Activated T-cell treated with anti-CD3 and anti-CD28 coated beads, Interleukin-2, amount 50 U/mL, for 4 hours (primary cell): ENCODE results near the gene TREML4. TPM values are rescaled to one million over a fixed set of nuclear protein-coding genes. Genes with fewer than 3 reads are reported as not detected.
"Not testable (repeated sequence)": the region's sequence is repeated elsewhere in the genome, so short reads cannot be mapped to it uniquely, and the experiment has no call there.

Experiments
- ATAC-seq, 2 donors: fragments of 200-7000 bp; cut with Tn5 transposase; one replicate each; pipeline ENCODE4 v1.10.0; 2021
- DNase-seq: peaks from one replicate; pipeline ENCODE4 v3.0.0-alpha.2; 2020
- H3K27me3 Mint-ChIP-seq: one replicate; pipeline ENCODE4 v1.8.0; 2021; ENCODE audit warnings: low read depth, mixed read lengths
- H3K36me3 Mint-ChIP-seq: one replicate; pipeline ENCODE4 v1.8.0; 2022; ENCODE audit warnings: mixed read lengths; ENCODE audit not compliant: insufficient read depth
- H3K4me1 Mint-ChIP-seq: one replicate; pipeline ENCODE4 v1.8.0; 2021; ENCODE audit warnings: low read depth, mixed read lengths
- H3K4me3 Mint-ChIP-seq: one replicate; pipeline ENCODE4 v1.8.0; 2021; ENCODE audit warnings: mild to moderate bottlenecking, moderate library complexity, mixed read lengths
- H3K9me3 Mint-ChIP-seq: one replicate; pipeline ENCODE4 v1.8.0; 2021; ENCODE audit warnings: mixed read lengths
- total RNA-seq, 3 donors: library from RNA; stranded (reverse); gene quantifications; one replicate each; pipeline ENCODE4 v1.2.1, GENCODE V29; 2021

The TREML4 gene
- total RNA-seq, 3 donors from 2014 or later, result not detected

GRCh38 chr6:41224800-41225199 lies 3.3 kb upstream of the TREML4 start:
- H3K27me3 Mint-ChIP-seq, result peaks cover 5% of the 10 kb centered on the region
- H3K4me1 Mint-ChIP-seq, result no peaks in the 10 kb centered on the region
- H3K4me3 Mint-ChIP-seq, result no peak overlapping the region
- ATAC-seq, result no peak
- no peak for DNase-seq
- peaks cover 6% of the 10 kb centered on the region for H3K9me3 Mint-ChIP-seq
- H3K36me3 Mint-ChIP-seq, result no peaks in the 10 kb centered on the region

DNA sequence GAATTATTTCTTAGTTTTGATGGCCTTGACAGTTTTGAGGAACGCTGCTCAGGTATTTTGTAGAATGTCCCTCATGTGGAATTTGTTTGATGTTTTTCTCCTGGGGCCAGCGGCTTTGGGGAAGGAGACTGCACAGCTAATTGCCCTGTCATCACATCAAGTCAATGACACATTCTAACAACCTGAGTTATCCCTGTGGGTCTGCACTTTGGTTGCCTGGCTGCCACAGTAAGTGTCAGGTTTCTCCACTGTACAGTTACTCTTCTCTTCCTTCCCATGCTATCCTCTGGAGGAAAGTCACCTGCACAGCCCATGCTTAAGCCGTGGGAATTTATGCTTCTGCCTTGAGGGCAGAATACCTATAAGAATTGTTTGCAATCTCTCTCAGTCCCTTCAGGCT lies 1.4 kb upstream of the TREML4 start:
- DNase-seq (no peak), ATAC-seq (no peak)
- Mint-ChIP-seq H3K36me3 (no peaks in the 10 kb centered on the region), H3K9me3 (no peaks in the 10 kb centered on the region), H3K4me1 (no peaks in the 10 kb centered on the region), H3K27me3 (peaks cover 5% of the 10 kb centered on the region), H3K4me3 (no peak overlapping the region)

DNA sequence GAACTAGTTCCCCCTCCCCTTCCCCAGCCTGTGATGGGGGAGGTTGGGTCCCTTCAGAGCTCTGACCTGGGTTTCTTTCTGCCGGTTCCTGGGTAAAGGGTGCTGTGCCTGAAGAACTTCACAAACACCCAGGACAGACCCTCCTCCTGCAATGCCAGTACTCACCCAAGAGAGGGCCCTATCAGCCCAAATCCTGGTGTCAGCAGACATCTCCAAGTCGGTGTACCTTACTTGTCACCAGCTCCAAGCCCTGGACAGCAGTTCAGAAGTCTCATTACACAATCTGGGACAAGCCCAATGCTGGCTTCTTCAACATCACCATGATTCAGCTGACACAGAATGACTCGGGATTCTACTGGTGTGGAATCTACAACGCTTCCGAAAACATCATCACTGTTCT lies 467 bp downstream of the TREML4 start:
- H3K4me1 Mint-ChIP-seq, result no peaks in the 10 kb centered on the region
- no peak for ATAC-seq
- no peaks in the 10 kb centered on the region for H3K9me3 Mint-ChIP-seq
- H3K4me3 Mint-ChIP-seq, result no peak overlapping the region
- DNase-seq, result no peak
- no peaks in the 10 kb centered on the region for H3K36me3 Mint-ChIP-seq
- H3K27me3 Mint-ChIP-seq, result peaks cover 5% of the 10 kb centered on the region

DNA sequence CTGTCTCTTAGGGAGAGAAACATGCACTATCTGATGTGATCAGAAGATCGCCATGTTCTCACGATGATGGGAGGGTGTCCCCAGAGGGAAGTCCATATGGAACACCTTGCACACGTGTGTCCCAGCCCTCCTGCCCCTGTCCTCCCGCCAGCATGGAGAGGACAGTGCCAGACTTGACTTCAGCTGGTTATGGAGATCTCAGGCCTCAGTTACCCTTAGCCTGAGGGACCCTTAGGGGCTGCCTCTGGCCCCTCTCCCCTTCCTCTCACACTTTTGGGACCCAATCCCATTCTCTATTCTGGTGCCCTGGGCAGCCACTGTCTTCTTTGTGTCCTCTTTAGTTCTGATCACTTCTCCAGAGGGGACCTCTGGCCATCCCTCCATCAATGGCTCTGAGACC lies 1.6 kb downstream of the TREML4 start:
- Mint-ChIP-seq H3K4me1 (no peaks in the 10 kb centered on the region), H3K36me3 (no peaks in the 10 kb centered on the region), H3K4me3 (no peak overlapping the region), H3K9me3 (no peaks in the 10 kb centered on the region), H3K27me3 (peaks cover 2% of the 10 kb centered on the region)
- DNase-seq (no peak), ATAC-seq (no peak)

DNA sequence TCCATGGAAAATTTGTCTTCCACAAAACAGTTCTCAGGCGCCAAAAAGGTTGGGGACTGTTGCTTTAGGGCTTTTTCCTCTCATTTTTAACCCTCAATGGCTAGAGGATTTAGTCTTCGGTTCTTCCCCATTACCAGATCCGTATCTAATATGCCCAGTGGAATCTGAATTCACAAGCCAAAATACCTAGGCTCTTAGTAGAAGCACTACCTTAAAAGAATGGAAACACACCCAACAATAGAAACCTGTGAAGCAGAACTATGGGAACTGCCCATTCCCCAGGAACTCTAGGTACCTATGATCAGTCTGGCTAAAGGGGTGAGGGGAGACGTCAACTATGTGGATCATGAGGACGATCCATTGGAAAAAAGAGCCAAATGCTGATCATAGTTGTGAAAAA lies 3.1 kb downstream of the TREML4 start:
- Mint-ChIP-seq H3K27me3 (peaks cover 2% of the 10 kb centered on the region), H3K36me3 (no peaks in the 10 kb centered on the region), H3K9me3 (no peaks in the 10 kb centered on the region), H3K4me1 (peaks cover 3% of the 10 kb centered on the region), H3K4me3 (no peak overlapping the region)
- ATAC-seq, result no peak
- DNase-seq, result no peak

DNA sequence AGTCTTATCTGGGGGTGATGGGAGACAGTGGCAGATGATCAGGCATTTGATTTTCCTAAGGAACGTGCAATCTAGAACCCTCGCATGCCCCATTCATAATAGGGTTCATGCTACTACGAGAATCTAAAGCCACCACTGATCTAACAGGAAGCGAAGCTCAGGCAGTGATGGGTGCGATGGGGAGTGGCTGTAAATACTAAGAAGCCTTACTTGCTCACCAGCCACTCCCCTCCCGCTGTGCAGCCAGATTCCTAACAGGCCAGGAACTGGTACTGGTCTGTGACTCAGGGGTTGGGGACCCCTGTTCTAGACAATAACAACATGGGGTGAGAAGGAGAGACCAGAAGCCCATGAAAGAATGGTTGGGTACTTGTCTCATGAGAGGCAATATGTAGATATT lies 4.5 kb downstream of the TREML4 start:
- DNase-seq (no peak), ATAC-seq (no peak)
- H3K4me1 Mint-ChIP-seq, result peaks cover 3% of the 10 kb centered on the region
- no peak overlapping the region for H3K4me3 Mint-ChIP-seq
- no peaks in the 10 kb centered on the region for H3K9me3 Mint-ChIP-seq
- H3K36me3 Mint-ChIP-seq, result no peaks in the 10 kb centered on the region
- peaks cover 9% of the 10 kb centered on the region for H3K27me3 Mint-ChIP-seq

- H3K27me3 Mint-ChIP-seq, result peaks cover 22% of the 10 kb centered on the region
- no peak overlapping the region for H3K4me3 Mint-ChIP-seq
- no peaks in the 10 kb centered on the region for H3K36me3 Mint-ChIP-seq
- H3K4me1 Mint-ChIP-seq, result peaks cover 3% of the 10 kb centered on the region
- DNase-seq (no peak), ATAC-seq (no peak)
- H3K9me3 Mint-ChIP-seq, result no peaks in the 10 kb centered on the region
Observed at GRCh38 chr6:41236276-41236675, 8.1 kb downstream of the TREML4 start.

GRCh38 chr6:41237128-41237527 lies 9.0 kb downstream of the TREML4 start:
- Mint-ChIP-seq H3K27me3 (peaks cover 22% of the 10 kb centered on the region), H3K4me1 (peaks cover 3% of the 10 kb centered on the region), H3K9me3 (no peaks in the 10 kb centered on the region), H3K36me3 (no peaks in the 10 kb centered on the region), H3K4me3 (no peak overlapping the region)
- DNase-seq (no peak), ATAC-seq (no peak)

- H3K27me3 Mint-ChIP-seq, result peaks cover 25% of the 10 kb centered on the region
- H3K9me3 Mint-ChIP-seq, result no peaks in the 10 kb centered on the region
- ATAC-seq (no peak), DNase-seq (no peak)
- H3K4me3 Mint-ChIP-seq, result no peak overlapping the region
- H3K4me1 Mint-ChIP-seq, result peaks cover 3% of the 10 kb centered on the region
- no peaks in the 10 kb centered on the region for H3K36me3 Mint-ChIP-seq
Observed at GRCh38 chr6:41239467-41240159, 11.5 kb downstream of the TREML4 start.

DNA sequence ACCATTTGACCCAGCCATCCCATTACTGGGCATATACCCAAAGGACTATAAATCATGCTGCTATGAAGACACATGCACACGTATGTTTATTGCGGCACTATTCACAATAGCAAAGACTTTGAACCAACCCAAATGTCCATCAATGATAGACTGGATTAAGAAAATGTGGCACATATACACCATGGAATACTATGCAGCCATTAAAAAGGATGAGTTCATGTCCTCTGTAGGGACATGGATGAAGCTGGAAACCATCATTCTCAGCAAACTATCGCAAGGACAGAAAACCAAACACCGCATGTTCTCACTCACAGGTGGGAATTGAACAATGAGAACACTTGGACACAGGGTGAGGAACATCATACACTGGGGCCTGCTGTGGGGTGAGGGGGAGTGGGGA lies 18.4 kb downstream of the TREML4 start:
- peaks cover 13% of the 10 kb centered on the region for H3K4me1 Mint-ChIP-seq
- not testable (repeated sequence) for DNase-seq, H3K36me3 Mint-ChIP-seq, ATAC-seq, H3K4me3 Mint-ChIP-seq, H3K27me3 Mint-ChIP-seq, H3K9me3 Mint-ChIP-seq

DNA sequence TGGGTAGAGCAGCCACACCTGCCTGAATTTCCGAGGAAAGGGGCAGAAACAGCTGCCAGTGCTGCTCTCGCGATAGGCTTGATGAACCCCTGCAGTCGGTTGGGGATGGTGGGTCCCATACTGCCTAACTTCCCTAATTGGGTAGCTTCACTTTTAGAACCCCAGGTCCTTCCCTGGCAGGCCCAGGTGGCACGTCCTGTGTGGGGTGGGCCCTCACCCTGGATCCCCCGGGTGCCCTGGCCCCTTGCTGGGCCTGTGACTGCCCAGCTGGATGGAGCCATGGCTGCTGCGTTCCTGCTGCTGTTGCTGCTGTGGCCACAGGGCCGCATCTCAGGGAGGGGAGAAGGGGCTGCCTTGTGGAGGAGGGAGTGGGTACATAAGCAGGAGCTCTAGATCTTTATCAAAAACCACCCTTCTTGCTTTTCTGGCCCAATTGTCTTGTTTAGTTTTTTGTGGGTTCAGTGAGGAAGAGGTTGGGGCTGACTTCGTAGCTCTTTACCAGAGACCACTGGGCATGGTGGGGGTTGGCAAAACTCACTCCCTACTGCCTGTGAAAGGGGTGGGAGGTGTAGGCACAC lies 19.2 kb downstream of the TREML4 start:
- Mint-ChIP-seq H3K27me3 (peaks cover 6% of the 10 kb centered on the region), H3K4me1 (peaks cover 13% of the 10 kb centered on the region), H3K4me3 (no peak overlapping the region), H3K9me3 (no peaks in the 10 kb centered on the region), H3K36me3 (no peaks in the 10 kb centered on the region)
- DNase-seq, result no peak
- ATAC-seq, result no peak

DNA sequence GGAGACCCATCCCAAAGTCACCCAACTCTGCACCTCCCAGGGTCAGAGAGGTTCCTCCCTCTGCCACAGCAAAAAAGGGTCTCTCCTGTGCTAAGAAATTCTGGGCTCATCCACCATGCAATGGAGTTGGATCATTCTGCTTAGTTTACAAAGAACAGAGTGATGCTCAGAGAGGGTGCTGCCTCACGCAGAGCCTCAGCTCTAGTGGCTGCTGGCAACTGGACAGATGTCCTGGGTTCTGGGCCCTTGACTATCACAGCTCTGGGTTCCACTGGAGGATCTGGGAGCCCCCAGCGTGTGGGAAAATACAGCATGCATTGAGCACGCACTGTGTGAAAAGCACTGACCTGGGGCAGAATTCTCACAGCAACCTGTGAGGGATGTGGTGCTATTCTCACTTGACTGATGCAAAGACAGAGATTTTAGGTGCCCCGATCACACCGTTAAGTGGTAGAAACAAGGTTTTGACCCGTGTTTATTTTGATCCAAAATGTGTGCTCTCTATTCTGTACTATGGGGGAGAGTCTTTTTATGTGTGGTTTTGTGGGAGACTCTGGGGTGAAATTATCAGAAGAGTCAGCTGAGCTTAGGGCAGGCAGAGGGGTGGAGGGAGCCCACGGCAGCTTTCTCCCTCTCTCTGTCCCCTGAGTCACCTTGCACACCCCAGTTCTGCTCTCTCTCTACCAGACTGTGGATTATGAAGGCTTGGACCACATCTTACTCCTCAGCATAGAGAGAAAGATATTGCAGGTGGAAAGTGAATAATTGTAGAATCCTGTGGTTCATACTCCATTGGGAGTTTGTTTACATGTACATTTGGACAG lies 19.9 kb downstream of the TREML4 start:
- H3K27me3 Mint-ChIP-seq, result peaks cover 7% of the 10 kb centered on the region
- no peaks in the 10 kb centered on the region for H3K9me3 Mint-ChIP-seq
- H3K4me3 Mint-ChIP-seq, result no peak overlapping the region
- no peaks in the 10 kb centered on the region for H3K36me3 Mint-ChIP-seq
- DNase-seq (no peak), ATAC-seq (no peak)
- H3K4me1 Mint-ChIP-seq, result peaks cover 13% of the 10 kb centered on the region

- DNase-seq (no peak), ATAC-seq (no peak)
- no peaks in the 10 kb centered on the region for H3K9me3 Mint-ChIP-seq
- peaks cover 7% of the 10 kb centered on the region for H3K27me3 Mint-ChIP-seq
- H3K4me1 Mint-ChIP-seq, result peaks cover 17% of the 10 kb centered on the region
- no peaks in the 10 kb centered on the region for H3K36me3 Mint-ChIP-seq
- no peak overlapping the region for H3K4me3 Mint-ChIP-seq
Observed at GRCh38 chr6:41252401-41253169, 24.4 kb downstream of the TREML4 start.

- ATAC-seq (no peak), DNase-seq (no peak)
- peaks cover 10% of the 10 kb centered on the region for H3K9me3 Mint-ChIP-seq
Observed at GRCh38 chr6:41255110-41255509, 27.0 kb downstream of the TREML4 start.

More at GRCh38 chr6:41255110-41255509, 27.0 kb downstream of the TREML4 start:
- peaks cover 2% of the 10 kb centered on the region for H3K36me3 Mint-ChIP-seq
- peaks cover 6% of the 10 kb centered on the region for H3K4me1 Mint-ChIP-seq
- H3K27me3 Mint-ChIP-seq, result peaks cover 7% of the 10 kb centered on the region
- H3K4me3 Mint-ChIP-seq, result no peak overlapping the region
